OCI-LY3 (cell line): ENCODE results near the gene MPND.

Experiments
- CTCF ChIP-seq: fragments of 200-600, 300-600 bp; sonication (generic); IDR thresholded peaks from 2 replicates; pipeline ENCODE4 v1.5.1; 2014; ENCODE audit warnings: antibody characterized with exemption, low read length, low read depth
- EZH2phosphoT487 ChIP-seq: fragments of 200-600 bp; shearing (Covaris generic); IDR thresholded peaks from 2 replicates; pipeline ENCODE4 v1.6.1; 2018; ENCODE audit warnings: antibody characterized with exemption, mixed run types, low read depth

- TF ChIP-seq CTCF (no peak), EZH2phosphoT487 (no peak)
Observed at GRCh38 chr19:4389511-4390016, 46.2 kb downstream of the MPND start.
